Upper lobe of left lung (tissue), 4 donors: ENCODE results near the gene GRIK4.

Experiments
- CTCF ChIP-seq, 6 experiments: fragments of 450-650 bp in 4 of 6; fragments of 200-600 bp in 2 of 6; sonication (generic) in 2 of 6; IDR thresholded peaks; one replicate each; pipeline ENCODE4 v1.5.1; 2016 to 2019; ENCODE audit warnings: antibody characterized with exemption in 6 of 6
- EP300 ChIP-seq, 4 donors: sonication (generic); formaldehyde crosslinking; IDR thresholded peaks; one replicate each; pipeline ENCODE4 v1.5.1; 2017; ENCODE audit warnings: antibody characterized with exemption in 4 of 4, control low read depth in 2 of 4
- POLR2A ChIP-seq, 4 donors: fragments of 450-650 bp; IDR thresholded peaks; one replicate each; pipeline ENCODE4 v1.5.1; 2016 to 2017; ENCODE audit warnings: antibody characterized with exemption in 4 of 4, mild to moderate bottlenecking in 2 of 4
- POLR2AphosphoS5 ChIP-seq, 2 donors: sonication (generic); formaldehyde crosslinking; IDR thresholded peaks; one replicate each; pipeline ENCODE4 v1.5.1; 2017; ENCODE audit warnings: antibody characterized with exemption in 2 of 2

DNA sequence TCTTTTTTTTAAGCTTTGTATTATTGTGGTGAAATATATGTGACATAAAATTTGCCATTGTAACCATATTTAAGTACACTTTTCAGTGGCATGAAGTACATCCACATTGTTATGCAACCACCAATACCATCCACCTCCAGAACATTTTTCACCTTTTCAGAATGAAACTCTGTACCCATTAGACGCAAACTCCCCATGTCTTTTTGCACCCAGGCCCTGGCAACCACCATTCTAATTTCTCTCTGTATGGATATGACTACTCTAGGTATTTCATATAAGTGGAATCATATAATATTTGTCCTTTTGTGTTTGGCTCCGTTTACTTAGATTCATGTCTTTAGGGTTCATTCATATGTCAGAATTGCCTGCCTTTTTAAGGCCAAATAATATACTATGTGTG lies 329.5 kb downstream of the GRIK4 start:
- no peak for TF ChIP-seq CTCF (IDR thresholded peaks at IDR 0.05)
- no peak for TF ChIP-seq POLR2A (IDR thresholded peaks at IDR 0.05)
- TF ChIP-seq POLR2AphosphoS5 (IDR thresholded peaks at IDR 0.05), result no peak
- no peak for TF ChIP-seq EP300 (IDR thresholded peaks at IDR 0.05)
